DND-41 (cell line): Measurements from ENCODE around the gene LAPTM5.

ENCODE experiments used
- CTCF ChIP-seq: IDR thresholded peaks from 2 replicates; pipeline ENCODE4 v1.5.1; 2012; ENCODE audit warnings: borderline replicate concordance, low read length, moderate library complexity, mild to moderate bottlenecking; ENCODE audit not compliant: poor library complexity, severe bottlenecking; ENCODE audit errors: extremely low read depth
- EZH2 ChIP-seq: IDR thresholded peaks from 3 replicates; pipeline ENCODE4 v1.6.1; 2012; ENCODE audit warnings: borderline replicate concordance, low read depth, mild to moderate bottlenecking, moderate library complexity, low read length, inconsistent platforms; ENCODE audit not compliant: severe bottlenecking

GRCh38 chr1:30727824-30728223 lies 29.8 kb downstream of the LAPTM5 start:
- TF ChIP-seq CTCF (no peak), EZH2 (no peak)
